ENCODE data around the gene UBA6. TPM values are rescaled to one million over a fixed set of nuclear protein-coding genes. Genes with fewer than 3 reads are reported as not detected.
A peak's percentile ranks its signal among the peaks of the same experiment; 100 is the strongest.

Gene UBA6
- total and polyA plus RNA-seq, 8 donors, result 57.6 to 80.9 (median 63.8) TPM

GRCh38 chr4:67727124-67727850 lies 26.3 kb upstream of the UBA6 start:
- no peaks in the 10 kb centered on the region for H3K9me3 ChIP-seq
- no peak overlapping the region for H3K4me3 ChIP-seq
- H3K27me3 ChIP-seq, result no peaks in the 10 kb centered on the region
- no peak overlapping the region for H3K27ac ChIP-seq
- no peak for TF ChIP-seq CTCF (IDR thresholded peaks at IDR 0.05)
- H3K4me1 ChIP-seq, result no peaks in the 10 kb centered on the region
- ATAC-seq (no peak), DNase-seq (no peak)
- intact Hi-C loops (cut with DNase I), result no loop called here
- no peaks in the 10 kb centered on the region for H3K36me3 ChIP-seq

GRCh38 chr4:67725981-67726380 lies 25.0 kb upstream of the UBA6 start:
- intact Hi-C loops (cut with DNase I), result no loop called here
- H3K27me3 ChIP-seq, result no peaks in the 10 kb centered on the region
- no peak overlapping the region for H3K27ac ChIP-seq
- H3K9me3 ChIP-seq, result no peaks in the 10 kb centered on the region
- DNase-seq (no peak), ATAC-seq (no peak)
- peaks cover 0 to 6% of the 10 kb centered on the region in 2 donors for H3K36me3 ChIP-seq
- H3K4me1 ChIP-seq, result no peaks in the 10 kb centered on the region
- H3K4me3 ChIP-seq, result no peak overlapping the region
- no peak for TF ChIP-seq CTCF (IDR thresholded peaks at IDR 0.05)

GRCh38 chr4:67725132-67725531 lies 24.2 kb upstream of the UBA6 start:
- no peaks in the 10 kb centered on the region for H3K9me3 ChIP-seq
- H3K36me3 ChIP-seq, result peaks cover 0 to 14% of the 10 kb centered on the region in 2 donors
- intact Hi-C loops (cut with DNase I), result no loop called here
- ATAC-seq (no peak), DNase-seq (no peak)
- H3K27ac ChIP-seq, result no peak overlapping the region
- no peaks in the 10 kb centered on the region for H3K4me1 ChIP-seq
- TF ChIP-seq CTCF (IDR thresholded peaks at IDR 0.05), result no peak
- no peaks in the 10 kb centered on the region for H3K27me3 ChIP-seq
- no peak overlapping the region for H3K4me3 ChIP-seq

- H3K9me3 ChIP-seq, result no peaks in the 10 kb centered on the region
- no peaks in the 10 kb centered on the region for H3K27me3 ChIP-seq
- no peak for ATAC-seq
- H3K4me3 ChIP-seq, result no peak overlapping the region
- DNase-seq, result peak in 1 of 4 donors; percentile 65
- H3K36me3 ChIP-seq, result peaks cover 0 to 14% of the 10 kb centered on the region in 2 donors
- intact Hi-C loops (cut with DNase I), result no loop called here
- H3K27ac ChIP-seq, result no peak overlapping the region
- no peaks in the 10 kb centered on the region for H3K4me1 ChIP-seq
- TF ChIP-seq CTCF (IDR thresholded peaks at IDR 0.05), result no peak
These were observed 23.0 kb upstream of the UBA6 start for GRCh38 chr4:67723949-67724348.

GRCh38 chr4:67723341-67723740 lies 22.4 kb upstream of the UBA6 start:
- TF ChIP-seq CTCF (IDR thresholded peaks at IDR 0.05), result no peak
- DNase-seq (no peak), ATAC-seq (no peak)
- no peak overlapping the region for H3K4me3 ChIP-seq
- H3K27ac ChIP-seq, result no peak overlapping the region
- peaks cover 0 to 14% of the 10 kb centered on the region in 2 donors for H3K36me3 ChIP-seq
- H3K27me3 ChIP-seq, result no peaks in the 10 kb centered on the region
- no peaks in the 10 kb centered on the region for H3K9me3 ChIP-seq
- H3K4me1 ChIP-seq, result no peaks in the 10 kb centered on the region
- intact Hi-C loops (cut with DNase I), result no loop called here
